Activated T-cell treated with anti-CD3 and anti-CD28 coated beads for 48 hours (primary cell): ENCODE data around the gene EPS8L3.

Source experiments
- DNase-seq: peaks from one replicate; pipeline ENCODE4 v3.0.0-alpha.2; 2020; ENCODE audit warnings: low read depth

The EPS8L3 gene

DNA sequence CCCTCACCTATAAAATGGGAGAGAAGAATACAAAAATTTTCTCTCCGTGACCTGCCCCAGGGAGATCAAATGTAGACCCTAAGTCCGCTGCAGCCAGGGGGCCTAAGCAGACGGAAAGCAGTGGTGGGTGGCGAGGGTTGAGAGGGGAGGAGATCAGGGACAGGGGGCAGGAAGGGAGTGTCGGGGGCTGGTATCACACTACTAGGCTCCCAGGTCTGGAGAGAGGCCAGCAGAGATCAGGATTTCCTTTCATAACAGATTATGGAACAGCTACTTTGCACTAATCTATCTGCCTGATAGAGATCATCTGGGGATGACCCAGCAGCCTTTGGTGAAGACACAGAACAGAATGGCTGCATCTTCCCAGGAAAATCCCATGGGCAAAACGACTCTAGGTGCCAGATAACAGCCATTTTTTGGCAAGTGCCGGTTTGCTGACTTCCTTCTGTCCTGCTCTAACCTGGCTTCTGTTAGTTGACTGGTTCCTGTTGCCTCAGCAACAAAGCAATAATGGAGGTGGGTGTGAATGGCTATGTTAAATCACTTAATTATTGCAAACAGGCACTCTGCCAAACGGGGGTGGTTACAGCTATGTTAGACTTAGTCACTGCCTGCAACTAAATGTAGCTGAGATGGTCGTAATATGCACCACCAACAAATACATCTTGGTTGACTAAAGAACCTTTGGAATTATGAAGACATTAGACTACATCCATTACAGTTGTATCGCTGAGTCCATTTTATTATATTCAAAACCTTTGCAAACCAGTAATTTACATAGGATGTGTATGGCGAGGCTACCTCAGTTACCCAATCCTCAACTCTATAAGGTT lies 30.0 kb upstream of the EPS8L3 start:
- DNase-seq: no peak

DNA sequence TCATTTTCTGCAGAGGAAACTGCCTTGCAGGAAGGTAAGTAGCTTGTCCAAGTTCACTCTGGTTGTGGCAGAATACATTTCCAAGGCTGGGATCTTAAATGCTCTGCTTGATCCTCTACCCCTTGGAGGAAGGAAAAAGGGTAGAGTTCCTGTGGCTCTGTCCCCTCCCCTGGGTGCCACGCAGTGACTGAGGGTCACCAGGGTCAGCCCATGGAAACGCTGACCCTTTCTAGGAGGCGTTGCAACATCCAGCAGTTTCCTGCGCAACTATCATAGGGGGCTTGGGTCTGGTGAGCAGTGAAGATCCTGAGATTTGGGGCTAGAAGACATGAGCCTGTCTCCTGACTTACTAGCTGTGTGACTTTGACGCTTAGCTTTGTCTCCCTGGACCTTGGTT lies 29.4 kb upstream of the EPS8L3 start:
- DNase-seq: no peak

DNA sequence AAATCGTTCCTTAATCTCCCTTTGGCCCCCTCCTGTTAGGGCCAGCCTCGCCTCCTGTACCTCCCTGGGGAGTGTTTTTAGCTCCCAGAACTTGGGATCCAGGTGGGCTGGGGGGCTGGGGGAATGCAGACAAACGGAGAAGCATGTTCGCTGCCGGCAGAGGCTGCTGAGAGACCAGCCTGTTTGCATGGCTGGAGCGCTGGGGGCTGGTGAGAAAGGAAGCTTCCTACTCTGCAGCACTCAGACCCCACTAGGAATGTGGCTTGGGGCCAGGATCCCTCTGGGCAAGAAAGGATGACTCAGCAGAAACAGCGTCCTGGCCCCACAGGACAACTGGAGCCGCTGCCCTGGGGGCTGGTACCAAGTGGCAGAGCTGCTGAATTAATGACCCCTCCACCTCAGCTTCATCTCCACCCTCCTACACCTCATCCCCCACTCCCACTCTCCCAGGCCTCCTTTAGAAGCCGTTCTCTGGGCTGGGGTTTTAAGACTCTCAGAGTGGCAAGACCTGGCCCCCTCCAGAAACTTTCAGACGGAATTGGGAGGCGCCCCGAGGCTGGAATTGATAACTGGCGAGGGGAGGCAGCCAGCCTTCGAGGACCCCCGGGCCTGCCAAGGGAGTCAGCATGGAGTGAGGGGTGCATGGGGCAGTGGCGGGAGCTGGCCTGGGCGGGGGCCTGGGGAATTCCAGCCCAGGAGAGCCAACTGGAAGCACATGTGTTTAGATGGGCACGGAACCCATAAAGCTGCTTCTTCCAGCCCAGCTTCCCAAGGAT lies 28.5 kb upstream of the EPS8L3 start:
- DNase-seq: no peak

DNA sequence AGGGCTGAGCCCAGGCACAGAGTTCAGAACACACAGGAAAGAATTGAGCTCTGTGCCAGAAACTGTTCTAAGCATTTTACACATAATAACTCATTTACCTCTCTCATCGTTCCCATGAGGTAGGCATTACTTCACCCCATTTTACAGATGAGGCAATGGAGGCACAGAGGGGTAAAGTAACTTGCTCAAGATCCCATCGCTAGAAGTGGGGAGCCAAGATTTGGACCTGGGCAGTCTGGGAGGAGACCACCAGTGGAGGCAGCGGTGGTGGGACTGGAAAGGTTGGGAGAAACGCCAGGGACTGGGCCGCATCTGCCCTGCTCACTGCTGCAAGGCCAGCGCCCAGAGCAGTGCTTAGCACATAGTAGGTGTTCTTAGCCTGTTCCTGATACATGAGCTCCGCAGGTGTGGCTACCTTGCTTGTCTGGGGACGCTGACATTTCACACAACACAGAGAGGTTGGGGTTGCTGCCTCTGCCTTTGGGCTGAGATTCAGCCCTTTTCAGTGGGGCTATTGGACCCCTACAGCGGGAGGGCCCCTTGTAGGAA lies 27.8 kb upstream of the EPS8L3 start:
- no peak for DNase-seq

DNA sequence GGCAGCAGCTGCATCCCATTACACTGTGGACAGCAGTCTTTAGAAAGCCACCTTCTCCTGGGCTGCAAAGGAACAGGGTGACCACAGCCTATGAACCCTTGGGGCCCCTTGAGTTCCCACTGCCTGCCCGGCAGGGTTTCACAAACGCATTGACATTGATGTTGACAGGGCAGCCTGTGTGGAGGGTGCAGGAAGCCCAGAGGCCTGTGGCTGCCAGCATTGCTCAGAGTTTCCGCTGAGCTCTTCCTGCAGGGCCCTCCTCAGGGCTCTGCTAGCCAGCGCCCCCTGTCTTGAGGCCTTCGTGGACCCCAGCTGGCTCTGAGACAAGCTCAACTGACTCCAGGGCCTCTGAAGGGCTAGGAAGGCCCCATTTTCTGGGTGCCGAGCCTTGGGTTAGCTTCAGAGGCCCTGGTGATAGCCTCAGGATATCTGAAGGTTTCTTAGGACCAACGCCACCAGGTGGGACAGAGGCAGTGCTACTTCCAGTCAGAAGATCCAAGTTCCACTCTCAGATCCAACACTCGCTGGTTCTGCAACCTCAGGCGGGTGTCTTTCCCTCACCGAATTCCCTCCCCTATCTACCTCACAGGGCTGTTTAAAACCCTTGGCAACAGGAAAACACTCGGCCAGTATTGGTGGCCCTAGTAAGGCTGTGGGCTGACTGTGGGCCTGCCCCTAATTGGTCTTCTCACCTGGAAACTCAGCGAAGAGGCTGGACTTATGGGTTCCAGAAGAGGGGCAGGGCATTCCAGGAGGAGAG lies 27.2 kb upstream of the EPS8L3 start:
- DNase-seq: peak; percentile 81

DNA sequence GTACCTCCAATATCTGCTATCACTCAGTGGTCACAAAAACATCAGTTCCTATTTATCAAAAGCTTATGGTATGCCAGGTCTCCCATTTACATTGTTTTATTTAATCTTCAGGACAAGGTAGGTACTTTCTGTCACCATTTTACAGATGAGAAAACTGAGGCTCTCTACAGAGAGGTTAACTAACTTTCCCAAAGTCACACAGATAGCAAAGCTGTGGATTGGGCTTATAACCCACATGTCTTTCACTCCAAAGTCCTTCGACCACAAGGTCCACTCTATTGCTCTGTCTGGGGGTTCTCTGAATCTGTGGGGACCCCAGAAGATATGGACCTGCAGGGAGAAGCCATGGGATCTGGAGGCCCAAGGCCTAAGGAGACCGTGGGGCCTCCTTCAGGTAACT lies 26.6 kb upstream of the EPS8L3 start:
- DNase-seq: no peak

- no peak for DNase-seq
Observed at GRCh38 chr1:109789551-109790180, 25.9 kb upstream of the EPS8L3 start.

DNA sequence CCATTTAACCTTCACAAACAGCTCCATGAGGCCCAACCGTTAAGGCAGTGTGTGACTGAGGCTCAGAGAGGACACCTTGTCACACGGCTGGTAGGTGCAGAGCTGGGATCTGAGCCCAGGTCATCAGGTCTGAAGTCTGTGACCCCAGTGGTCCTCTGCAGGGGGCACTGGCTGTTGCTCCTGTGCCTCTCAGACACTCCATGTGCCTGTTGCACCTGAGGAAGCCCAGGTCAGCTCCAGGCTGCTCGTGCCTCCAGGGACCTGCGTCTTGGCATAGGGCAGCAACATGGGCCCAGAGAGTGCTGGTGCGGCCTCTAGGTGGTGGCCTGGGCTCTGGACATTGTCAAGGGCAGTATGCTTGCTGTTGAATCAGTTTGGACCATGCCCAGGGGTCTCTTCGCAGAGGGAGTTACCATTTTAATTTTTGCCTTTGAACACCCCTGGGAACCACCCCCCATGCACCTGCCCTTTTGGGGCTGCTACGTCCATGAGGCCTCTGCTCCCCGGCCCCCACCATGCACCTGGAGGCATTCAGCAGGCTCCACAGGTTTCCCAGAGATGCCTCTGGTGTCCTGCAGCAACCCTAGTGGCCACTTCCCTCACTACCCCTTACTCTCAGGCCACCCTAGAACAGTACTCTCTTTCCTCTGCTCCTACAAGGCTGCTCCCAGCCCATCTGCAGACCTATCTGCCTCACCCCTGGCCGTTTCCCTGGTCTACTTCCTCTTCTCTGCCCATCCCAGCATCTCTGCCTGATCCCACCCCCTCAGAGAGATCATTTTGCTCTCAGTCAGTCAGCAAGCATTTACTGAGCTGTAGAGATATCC lies 25.2 kb upstream of the EPS8L3 start:
- DNase-seq: no peak

DNA sequence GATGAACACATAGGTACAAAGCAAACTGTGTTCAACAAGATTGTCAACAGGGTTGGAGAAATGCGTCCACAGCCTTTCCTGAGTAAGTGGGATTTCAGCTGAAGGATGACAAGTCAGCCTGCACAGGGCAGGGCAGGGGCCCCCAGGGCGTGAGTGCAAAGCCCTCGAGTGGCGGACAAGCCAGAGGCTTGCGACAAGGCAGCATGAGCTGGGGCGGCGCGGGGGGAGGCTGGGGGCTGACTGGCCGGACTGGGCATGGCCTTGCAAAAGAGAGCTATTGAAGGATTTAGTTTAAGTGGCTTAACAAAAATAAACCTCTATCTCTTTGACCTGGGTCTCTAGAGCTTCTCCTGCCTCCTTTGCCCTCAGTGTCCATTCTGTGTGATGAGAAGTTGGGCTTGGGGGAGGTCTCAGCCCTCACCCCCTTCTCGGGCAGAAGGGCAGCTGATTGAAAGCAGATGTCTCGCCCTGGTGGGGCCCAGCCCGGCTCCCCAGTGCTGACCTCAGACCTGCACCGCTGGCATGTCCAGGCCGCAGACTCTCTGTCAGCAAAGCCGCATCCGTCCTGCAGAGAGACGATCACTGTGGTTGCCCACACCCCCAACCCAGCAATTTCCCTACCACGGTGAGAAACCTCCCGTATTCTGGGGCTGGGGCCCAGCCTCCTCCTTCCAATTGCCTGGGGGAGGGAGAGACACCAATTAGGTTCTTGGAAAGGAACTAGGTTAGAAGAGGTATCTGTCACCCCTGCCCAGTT lies 24.3 kb upstream of the EPS8L3 start:
- DNase-seq: no peak

GRCh38 chr1:109787211-109787844 lies 23.6 kb upstream of the EPS8L3 start:
- DNase-seq: no peak

DNA sequence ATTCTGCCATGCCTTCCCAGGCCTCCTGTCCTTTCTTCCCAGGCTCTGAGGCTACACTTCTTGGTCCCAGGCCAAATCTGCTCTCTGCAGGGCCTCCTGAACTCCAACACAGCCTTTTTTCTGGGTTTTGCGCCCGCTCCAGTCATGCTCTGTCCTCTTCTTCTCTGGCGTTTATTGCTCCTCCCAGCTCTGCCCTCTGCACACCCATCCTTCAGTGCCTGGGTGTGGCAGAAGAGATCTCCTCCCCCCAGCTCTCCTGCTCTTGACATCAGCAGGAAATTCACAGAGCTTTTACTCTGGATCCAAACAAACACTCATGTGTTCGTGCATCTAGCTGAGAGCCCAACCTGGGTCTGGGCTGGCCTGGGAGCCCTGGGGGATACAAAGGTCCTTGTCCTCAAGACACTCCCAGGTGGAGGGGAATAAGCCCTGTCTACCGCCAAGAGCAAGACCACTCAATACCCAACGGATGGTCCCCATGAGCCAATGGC lies 22.9 kb upstream of the EPS8L3 start:
- no peak for DNase-seq

- DNase-seq: no peak
Observed at GRCh38 chr1:109786112-109786480, 22.4 kb upstream of the EPS8L3 start.

- DNase-seq: no peak
Observed at GRCh38 chr1:109785446-109786111, 21.9 kb upstream of the EPS8L3 start.

- no peak for DNase-seq
Observed at GRCh38 chr1:109784551-109785252, 21.0 kb upstream of the EPS8L3 start.

- no peak for DNase-seq
Observed at GRCh38 chr1:109783436-109783835, 19.7 kb upstream of the EPS8L3 start.

DNA sequence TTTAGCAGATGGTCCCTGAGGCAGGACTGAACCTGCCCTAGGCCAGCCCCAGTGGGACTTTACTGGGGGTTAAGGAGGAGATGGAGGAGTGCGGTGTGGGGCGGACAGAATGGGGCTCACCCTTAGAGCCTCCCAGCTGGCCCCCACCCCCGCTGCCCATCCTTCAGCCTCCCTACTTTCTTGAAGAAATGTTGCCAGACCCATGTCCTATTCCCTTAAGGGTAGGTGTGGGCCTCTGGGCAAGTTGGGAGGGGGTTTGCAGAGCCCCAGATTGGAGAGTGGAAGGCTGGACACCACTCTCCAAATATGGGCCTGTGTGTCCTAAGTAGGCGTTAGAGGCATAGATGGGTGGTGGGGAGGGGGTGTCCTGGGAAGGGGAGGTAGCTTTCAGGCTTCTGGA lies 19.2 kb upstream of the EPS8L3 start:
- DNase-seq: no peak

- DNase-seq: no peak
Observed at GRCh38 chr1:109782514-109782913, 18.8 kb upstream of the EPS8L3 start.

- no peak for DNase-seq
Observed at GRCh38 chr1:109781806-109782205, 18.1 kb upstream of the EPS8L3 start.
